Middle frontal gyrus (tissue), 1 donor: ENCODE results near the gene CIPC.
A peak's percentile ranks its signal among the peaks of the same experiment; 100 is the strongest.

Source experiments
- DNase-seq: peaks from one replicate; pipeline ENCODE4 v3.0.0-alpha.2; 2015; ENCODE audit warnings: low spot score; ENCODE audit errors: extremely low spot score

CIPC gene

GRCh38 chr14:77102154-77102553 lies 4.1 kb downstream of the CIPC start:
- DNase-seq, result no peak

GRCh38 chr14:77103475-77103874 lies 5.4 kb downstream of the CIPC start:
- no peak for DNase-seq

- no peak for DNase-seq
Measured at GRCh38 chr14:77103951-77104350, 5.9 kb downstream of the CIPC start.

GRCh38 chr14:77104393-77104792 lies 6.3 kb downstream of the CIPC start:
- DNase-seq, result no peak

- DNase-seq, result peak; percentile 73
Measured at GRCh38 chr14:77105145-77105939, 7.3 kb downstream of the CIPC start.

GRCh38 chr14:77106666-77107065 lies 8.6 kb downstream of the CIPC start:
- DNase-seq, result no peak

- DNase-seq, result no peak
Measured at GRCh38 chr14:77107228-77107627, 9.2 kb downstream of the CIPC start.

- DNase-seq, result no peak
Measured at GRCh38 chr14:77108753-77109152, 10.7 kb downstream of the CIPC start.

- DNase-seq, result no peak
Measured at GRCh38 chr14:77109656-77110055, 11.6 kb downstream of the CIPC start.

- no peak for DNase-seq
Measured at GRCh38 chr14:77110286-77110685, 12.2 kb downstream of the CIPC start.

- no peak for DNase-seq
Measured at GRCh38 chr14:77111021-77111420, 13.0 kb downstream of the CIPC start.

GRCh38 chr14:77113644-77114043 lies 15.6 kb downstream of the CIPC start:
- DNase-seq, result no peak

GRCh38 chr14:77114609-77115008 lies 16.6 kb downstream of the CIPC start:
- no peak for DNase-seq

- DNase-seq, result no peak
Measured at GRCh38 chr14:77116172-77116817, 18.2 kb downstream of the CIPC start.

GRCh38 chr14:77119851-77120250 lies 21.8 kb downstream of the CIPC start:
- no peak for DNase-seq

GRCh38 chr14:77120771-77121743 lies 23.0 kb downstream of the CIPC start:
- no peak for DNase-seq

- DNase-seq, result no peak
Measured at GRCh38 chr14:77122526-77123125, 24.6 kb downstream of the CIPC start.

- DNase-seq, result no peak
Measured at GRCh38 chr14:77123381-77124325, 25.6 kb downstream of the CIPC start.

- DNase-seq, result no peak
Measured at GRCh38 chr14:77124345-77125280, 26.6 kb downstream of the CIPC start.
